SU-DHL-6 (cell line): ENCODE data around the gene KRTAP20-3.

Experiments
- H2AFZ ChIP-seq: fragments of 200-600 bp; sonication (generic); 2 replicates; pipeline ENCODE4 v1.6.1; 2014; ENCODE audit warnings: low read depth, mild to moderate bottlenecking, moderate library complexity, mixed read lengths, antibody characterized with exemption, low read length; ENCODE audit not compliant: severe bottlenecking
- H3F3A ChIP-seq: fragments of 200-600 bp; shearing (Covaris generic); 2 replicates; pipeline ENCODE4 v1.6.0; 2016; ENCODE audit warnings: antibody characterized with exemption, mild to moderate bottlenecking; ENCODE audit not compliant: insufficient read depth
- H3K27ac ChIP-seq: fragments of 200-600 bp; sonication (generic); 2 replicates; pipeline ENCODE4 v1.5.1; 2016; ENCODE audit warnings: low read depth, mild to moderate bottlenecking, low read length, moderate library complexity, mixed read lengths
- H3K27me3 ChIP-seq: fragments of 200-600 bp; sonication (generic), shearing (Covaris generic); 2 replicates; pipeline ENCODE4 v1.6.0; 2014; ENCODE audit warnings: mild to moderate bottlenecking, low read length
- H3K36me3 ChIP-seq: fragments of 200-600 bp; sonication (generic); 2 replicates; pipeline ENCODE4 v1.6.1; 2014; ENCODE audit warnings: mild to moderate bottlenecking, low read length, mixed read lengths
- H3K4me2 ChIP-seq: fragments of 300-600, 200-600 bp; shearing (Covaris generic), sonication (generic); 2 replicates; pipeline ENCODE4 v1.6.0; 2014; ENCODE audit warnings: low read length, low read depth, mild to moderate bottlenecking; ENCODE audit not compliant: poor library complexity, severe bottlenecking
- H3K4me3 ChIP-seq: fragments of 200-600 bp; sonication (generic); 2 replicates; pipeline ENCODE4 v1.5.1; 2014; ENCODE audit warnings: antibody characterized with exemption, low read length, mild to moderate bottlenecking, mixed read lengths; ENCODE audit not compliant: insufficient read depth, poor library complexity, severe bottlenecking
- H3K79me2 ChIP-seq: fragments of 200-600 bp; sonication (generic); 2 replicates; pipeline ENCODE4 v1.6.1; 2014; ENCODE audit warnings: mild to moderate bottlenecking, low read length, moderate library complexity; ENCODE audit not compliant: insufficient read depth
- H3K9ac ChIP-seq: fragments of 200-600 bp; sonication (generic); 2 replicates; pipeline ENCODE4 v1.7.0; 2014; ENCODE audit warnings: mild to moderate bottlenecking, low read length
- H3K9me2 ChIP-seq: fragments of 200-600 bp; sonication (generic); replicated peaks from 2 replicates; pipeline ENCODE4 v1.6.1; 2014; ENCODE audit warnings: low read length; ENCODE audit not compliant: insufficient read depth
- H3K9me3 ChIP-seq: fragments of 200-600 bp; sonication (generic); 2 replicates; pipeline ENCODE4 v1.6.1; 2014; ENCODE audit warnings: low read length, mixed read lengths; ENCODE audit not compliant: insufficient read depth
- H4K20me1 ChIP-seq: fragments of 200-600 bp; sonication (generic); 2 replicates; pipeline ENCODE4 v1.6.1; 2014; ENCODE audit warnings: low read depth, mild to moderate bottlenecking, antibody characterized with exemption, low read length, moderate library complexity, mixed read lengths
- CTCF ChIP-seq: fragments of 200-600 bp; sonication (generic); IDR thresholded peaks from one replicate; pipeline ENCODE4 v1.5.1; 2017; ENCODE audit warnings: antibody characterized with exemption, mild to moderate bottlenecking, low read length, moderate library complexity; ENCODE audit not compliant: insufficient read depth, poor library complexity, severe bottlenecking
- EZH2phosphoT487 ChIP-seq: fragments of 200-600 bp; sonication (generic), shearing (Covaris generic); conservative IDR thresholded peaks from 2 replicates; pipeline ENCODE4 v1.6.1; 2018; ENCODE audit warnings: mild to moderate bottlenecking, antibody characterized with exemption, low read length, moderate library complexity, mixed read lengths

The KRTAP20-3 gene

GRCh38 chr21:30623362-30623761 is 19.3 kb upstream of the KRTAP20-3 start:
- H3K9ac ChIP-seq: no peak overlapping the region
- no peaks in the 10 kb centered on the region for H3K27me3 ChIP-seq
- TF ChIP-seq EZH2phosphoT487 (no peak), CTCF (no peak)
- H3K79me2 ChIP-seq: no peaks in the 10 kb centered on the region
- H3K4me2 ChIP-seq: no peak overlapping the region
- H3K27ac ChIP-seq: no peak overlapping the region
- no peaks in the 10 kb centered on the region for H3F3A ChIP-seq
- H3K4me3 ChIP-seq: no peak overlapping the region
- H4K20me1 ChIP-seq: no peaks in the 10 kb centered on the region
- no peaks in the 10 kb centered on the region for H3K9me2 ChIP-seq
- H3K9me3 ChIP-seq: peaks cover 10% of the 10 kb centered on the region
- no peak overlapping the region for H2AFZ ChIP-seq
- H3K36me3 ChIP-seq: no peaks in the 10 kb centered on the region

- H3K9me2 ChIP-seq: no peaks in the 10 kb centered on the region
- H3K9ac ChIP-seq: no peak overlapping the region
- no peak overlapping the region for H3K4me3 ChIP-seq
- no peak for TF ChIP-seq EZH2phosphoT487
- no peak for TF ChIP-seq CTCF
- H2AFZ ChIP-seq: no peak overlapping the region
- H3F3A ChIP-seq: no peaks in the 10 kb centered on the region
- no peaks in the 10 kb centered on the region for H3K27me3 ChIP-seq
- no peaks in the 10 kb centered on the region for H3K36me3 ChIP-seq
- no peak overlapping the region for H3K4me2 ChIP-seq
- H3K27ac ChIP-seq: no peak overlapping the region
- H3K79me2 ChIP-seq: no peaks in the 10 kb centered on the region
- H3K9me3 ChIP-seq: peaks cover 10% of the 10 kb centered on the region
- no peaks in the 10 kb centered on the region for H4K20me1 ChIP-seq
Measured at GRCh38 chr21:30625449-30626165, 17.1 kb upstream of the KRTAP20-3 start.

GRCh38 chr21:30628109-30628508 is 14.6 kb upstream of the KRTAP20-3 start:
- H3K79me2 ChIP-seq: no peaks in the 10 kb centered on the region
- H3K27me3 ChIP-seq: no peaks in the 10 kb centered on the region
- H3K36me3 ChIP-seq: no peaks in the 10 kb centered on the region
- peaks cover 10% of the 10 kb centered on the region for H3K9me3 ChIP-seq
- H2AFZ ChIP-seq: no peak overlapping the region
- H3K9me2 ChIP-seq: no peaks in the 10 kb centered on the region
- TF ChIP-seq EZH2phosphoT487 (no peak), CTCF (no peak)
- no peaks in the 10 kb centered on the region for H4K20me1 ChIP-seq
- no peak overlapping the region for H3K4me2 ChIP-seq
- H3F3A ChIP-seq: no peaks in the 10 kb centered on the region
- H3K9ac ChIP-seq: no peak overlapping the region
- H3K27ac ChIP-seq: no peak overlapping the region
- H3K4me3 ChIP-seq: no peak overlapping the region
